ENCODE measurements around the gene JARID2. TPM values are rescaled to one million over a fixed set of nuclear protein-coding genes. Genes with fewer than 3 reads are reported as not detected.

Gene JARID2
- total RNA-seq, 2 experiments from 2014 or later, result 27.5 to 27.6 TPM

DNA sequence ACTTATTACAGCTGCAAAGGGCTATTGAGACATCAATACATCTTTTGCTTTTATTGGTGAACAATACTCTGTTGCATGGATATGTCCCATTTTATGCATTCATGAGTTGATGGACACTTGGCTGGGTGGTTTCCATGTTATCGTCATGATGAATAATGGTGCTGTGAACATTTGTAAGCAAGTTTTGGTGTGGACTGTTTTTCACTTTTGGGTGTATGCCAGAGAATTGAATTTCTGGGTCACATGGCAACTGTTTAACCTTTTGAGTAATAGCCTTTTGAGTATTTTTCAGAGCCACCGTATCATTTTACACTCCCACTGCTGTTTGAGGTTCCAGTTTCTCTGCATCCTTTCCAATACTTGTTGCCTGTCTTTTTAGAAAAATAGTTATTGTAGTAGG lies 107.0 kb downstream of the JARID2 start:
- ChIA-PET CTCF (no interaction called here), POLR2A (no interaction called here)
- Mint-ChIP-seq H3K4me3 (no peak overlapping the region), H3K27me3 (no peaks in the 10 kb centered on the region), H3K9me3 (no peaks in the 10 kb centered on the region), H3K36me3 (ENCODE audit: low read depth) (peaks cover 21% of the 10 kb centered on the region), H3K27ac (no peak overlapping the region), H3K4me1 (peaks cover 53% of the 10 kb centered on the region)
- DNase-seq, result no peak

DNA sequence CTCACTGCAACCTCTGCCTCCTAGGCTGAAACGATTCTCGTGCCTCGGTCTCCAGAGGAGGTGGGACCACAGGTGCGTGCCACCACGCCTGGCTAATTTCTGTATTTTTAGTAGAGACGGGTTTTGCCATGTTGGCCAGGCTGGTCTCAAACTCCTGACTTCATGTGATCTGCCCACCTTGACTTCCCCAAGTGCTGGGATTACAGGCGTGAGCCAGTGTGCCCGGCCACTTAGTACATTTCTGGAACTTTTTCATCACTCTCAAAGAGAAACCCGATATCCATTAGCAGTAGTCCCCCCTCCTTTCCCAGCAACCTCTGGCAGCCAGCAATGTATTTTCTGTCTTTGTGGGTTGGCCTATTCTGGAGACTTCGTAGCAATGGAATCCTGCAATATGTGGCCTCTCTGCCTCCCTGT lies 109.8 kb downstream of the JARID2 start:
- POLR2A ChIA-PET, result no interaction called here
- CTCF ChIA-PET, result no interaction called here
- Mint-ChIP-seq H3K9me3 (no peaks in the 10 kb centered on the region), H3K27me3 (no peaks in the 10 kb centered on the region), H3K36me3 (ENCODE audit: low read depth) (peaks cover 12% of the 10 kb centered on the region), H3K4me1 (peaks cover 49% of the 10 kb centered on the region), H3K4me3 (no peak overlapping the region), H3K27ac (no peak overlapping the region)
- DNase-seq, result no peak

DNA sequence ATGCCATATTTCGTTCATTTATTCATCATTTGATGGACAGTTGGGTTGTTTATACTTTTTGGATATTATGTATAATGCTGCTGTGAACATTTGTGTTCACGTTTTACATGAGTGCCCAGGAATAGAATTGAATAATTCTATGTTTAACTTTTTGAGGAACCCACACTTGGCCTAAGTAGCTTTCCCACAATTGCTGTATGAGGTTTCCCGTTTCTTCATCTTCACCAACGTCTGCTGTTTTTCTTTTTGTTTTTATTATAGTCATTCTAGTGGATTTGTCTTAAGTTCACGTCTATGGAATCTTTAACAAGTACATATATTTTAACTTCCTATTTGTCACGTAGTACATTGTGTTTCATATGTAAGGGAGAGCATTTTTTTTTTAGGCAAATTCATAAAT lies 110.3 kb downstream of the JARID2 start:
- no peak overlapping the region for H3K27ac Mint-ChIP-seq

DNA sequence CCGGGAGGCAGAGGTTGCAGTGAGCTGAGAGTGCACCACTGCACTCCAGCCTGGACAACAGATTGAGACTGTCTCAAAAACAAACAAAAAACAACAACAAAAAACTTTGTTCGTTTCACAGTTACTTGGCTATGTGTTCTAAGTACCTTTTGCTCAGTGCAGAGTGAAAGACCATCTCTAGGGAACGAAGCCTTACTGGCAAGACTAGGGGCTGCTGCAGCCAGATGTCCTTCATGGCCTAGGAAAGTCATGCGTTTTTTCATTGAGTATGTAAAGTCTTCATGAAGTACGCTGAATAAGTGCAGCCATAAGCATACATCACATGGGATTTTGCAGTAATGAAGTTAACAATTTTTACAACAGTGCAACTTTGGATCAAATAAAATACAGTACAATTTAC lies 111.1 kb downstream of the JARID2 start:
- peaks cover 42% of the 10 kb centered on the region for H3K4me1 Mint-ChIP-seq
- H3K27ac Mint-ChIP-seq, result no peak overlapping the region
- ChIA-PET POLR2A (no interaction called here), CTCF (no interaction called here)
- H3K27me3 Mint-ChIP-seq, result no peaks in the 10 kb centered on the region
- no peaks in the 10 kb centered on the region for H3K9me3 Mint-ChIP-seq
- DNase-seq, result no peak
- peaks cover 12% of the 10 kb centered on the region for H3K36me3 Mint-ChIP-seq (ENCODE audit: low read depth)
- no peak overlapping the region for H3K4me3 Mint-ChIP-seq

More for the DNA sequence above, 110.3 kb downstream of the JARID2 start:
- no peak overlapping the region for H3K4me3 Mint-ChIP-seq
- peaks cover 49% of the 10 kb centered on the region for H3K4me1 Mint-ChIP-seq
- no peak for DNase-seq
- CTCF ChIA-PET, result no interaction called here
- POLR2A ChIA-PET, result no interaction called here
- H3K9me3 Mint-ChIP-seq, result no peaks in the 10 kb centered on the region
- H3K36me3 Mint-ChIP-seq (ENCODE audit: low read depth), result peaks cover 12% of the 10 kb centered on the region
- no peaks in the 10 kb centered on the region for H3K27me3 Mint-ChIP-seq

DNA sequence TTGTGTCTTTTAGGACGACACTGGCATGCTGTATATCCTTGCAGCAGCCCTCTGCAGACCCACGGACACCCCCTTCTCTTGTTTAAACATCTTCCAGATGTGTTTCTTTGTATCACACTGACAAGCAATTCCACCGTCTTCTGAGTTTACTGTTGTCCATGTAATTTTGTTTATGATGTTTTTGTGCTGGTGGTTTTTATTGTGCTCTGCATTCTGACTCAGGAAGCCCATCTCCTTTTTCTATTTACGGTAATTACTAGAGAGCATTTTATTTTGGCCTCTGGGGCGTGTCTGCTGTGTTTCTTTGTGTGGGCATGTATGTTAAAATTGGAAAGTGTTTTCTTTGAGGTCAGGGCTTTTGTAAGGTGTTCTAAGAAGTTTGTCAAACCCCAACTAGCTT lies 111.9 kb downstream of the JARID2 start:
- Mint-ChIP-seq H3K4me1 (peaks cover 40% of the 10 kb centered on the region), H3K36me3 (ENCODE audit: low read depth) (peaks cover 12% of the 10 kb centered on the region), H3K27me3 (no peaks in the 10 kb centered on the region), H3K27ac (no peak overlapping the region), H3K4me3 (no peak overlapping the region), H3K9me3 (no peaks in the 10 kb centered on the region)
- DNase-seq, result no peak
- ChIA-PET POLR2A (no interaction called here), CTCF (no interaction called here)

DNA sequence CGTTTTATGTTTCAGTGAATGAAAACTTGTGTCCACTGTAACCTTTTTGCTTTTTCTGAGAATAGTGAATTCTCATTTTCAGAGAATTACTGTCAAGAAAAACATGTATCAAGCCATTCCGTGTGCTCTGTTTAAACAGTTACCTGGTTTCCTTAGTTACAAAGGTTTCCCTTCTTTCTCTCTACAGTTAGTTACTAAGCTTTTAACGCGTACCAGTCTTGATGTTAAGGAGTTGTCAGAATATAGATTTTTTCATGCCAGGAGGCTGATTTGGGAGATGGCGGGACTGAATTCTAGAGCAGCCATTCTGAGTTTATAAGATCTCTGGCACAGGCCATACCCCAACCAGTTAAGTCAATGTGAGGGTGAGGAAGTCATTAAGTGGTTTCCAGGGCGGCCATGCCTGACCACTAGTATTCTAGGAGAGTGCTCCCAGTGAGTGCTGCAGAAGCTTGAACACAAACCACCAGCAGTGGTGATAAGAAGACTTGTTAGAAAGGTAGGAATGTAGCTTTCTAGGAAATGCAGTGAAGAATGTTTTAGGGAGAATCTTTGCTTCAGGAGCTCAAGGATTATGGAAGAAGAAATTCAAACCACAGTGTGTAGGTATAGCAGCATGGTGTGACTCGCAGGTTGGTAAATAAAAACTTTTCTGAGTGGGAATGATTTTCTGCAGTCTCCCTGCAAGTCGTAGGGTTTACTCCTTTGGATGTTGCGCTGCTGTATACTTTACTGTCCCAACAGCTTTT lies 112.9 kb downstream of the JARID2 start:
- H3K4me3 Mint-ChIP-seq, result no peak overlapping the region
- H3K27ac Mint-ChIP-seq, result peak overlapping the region; percentile 16

DNA sequence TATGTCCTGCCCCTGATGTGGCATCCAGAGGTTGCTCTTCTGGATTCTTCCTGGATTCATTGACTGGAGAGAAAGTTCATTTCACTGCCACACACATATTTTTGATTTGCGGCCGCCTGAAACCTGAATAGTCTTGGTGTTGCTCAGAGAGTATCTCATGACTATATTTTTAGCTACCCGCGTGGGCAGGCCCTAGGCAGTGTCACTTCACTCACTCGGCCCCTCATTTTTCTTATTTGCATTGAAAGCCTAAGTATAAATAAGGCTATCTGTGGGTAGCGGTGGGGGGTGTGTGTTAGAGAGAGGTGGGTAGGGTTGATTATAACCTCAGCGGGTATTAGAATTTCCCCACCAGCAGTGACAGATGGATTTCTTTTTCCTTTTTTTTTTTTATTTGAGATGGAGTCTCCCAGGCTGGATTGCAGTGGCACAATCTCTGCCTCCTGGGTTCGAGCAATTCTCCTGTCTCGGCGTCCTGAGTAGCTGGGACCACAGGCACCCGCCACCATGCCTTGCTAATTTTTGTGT lies 113.5 kb downstream of the JARID2 start:
- H3K36me3 Mint-ChIP-seq (ENCODE audit: low read depth), result peaks cover 12% of the 10 kb centered on the region
- ChIA-PET CTCF (interaction anchor here (0.5 to 0.8 kb wide), 4 partner anchors 9 to 1524 kb away, joined by 3 to 5 read pairs (median 3); no protein-coding TSS in a partner anchor), POLR2A (no interaction called here)
- H3K4me1 Mint-ChIP-seq, result peaks cover 29% of the 10 kb centered on the region
- H3K9me3 Mint-ChIP-seq, result no peaks in the 10 kb centered on the region
- no peaks in the 10 kb centered on the region for H3K27me3 Mint-ChIP-seq
- DNase-seq, result no peak
- peak overlapping the region; percentile 47 for H3K27ac Mint-ChIP-seq
- no peak overlapping the region for H3K4me3 Mint-ChIP-seq

More for the DNA sequence above, 112.9 kb downstream of the JARID2 start:
- ChIA-PET POLR2A (no interaction called here), CTCF (interaction anchor here (0.5 to 0.8 kb wide), 3 partner anchors 9 to 1523 kb away, joined by 3 to 5 read pairs (median 3); no protein-coding TSS in a partner anchor)
- no peaks in the 10 kb centered on the region for H3K27me3 Mint-ChIP-seq
- H3K36me3 Mint-ChIP-seq (ENCODE audit: low read depth), result peaks cover 12% of the 10 kb centered on the region
- H3K9me3 Mint-ChIP-seq, result no peaks in the 10 kb centered on the region
- H3K4me1 Mint-ChIP-seq, result peaks cover 36% of the 10 kb centered on the region
- no peak for DNase-seq

DNA sequence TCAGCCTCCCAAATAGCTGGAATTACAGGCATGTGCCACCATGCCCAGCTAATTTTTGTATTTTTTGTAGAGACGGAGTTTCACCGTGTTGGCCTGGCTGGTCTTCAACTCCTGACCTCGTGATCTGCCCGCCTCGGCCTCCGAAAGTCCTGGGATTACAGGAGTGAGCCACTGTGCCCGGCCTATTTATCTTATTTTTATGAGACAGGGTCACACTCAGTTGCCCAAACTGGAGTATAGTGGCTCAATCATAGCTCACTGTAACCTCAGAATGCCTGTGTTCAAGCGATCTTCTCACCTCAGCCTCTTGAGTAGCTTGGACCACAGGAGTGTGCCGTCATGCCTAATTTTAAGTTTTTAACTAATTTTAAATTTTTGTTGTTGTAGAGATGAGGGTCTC lies 114.4 kb downstream of the JARID2 start:
- no peak overlapping the region for H3K27ac Mint-ChIP-seq
- ChIA-PET POLR2A (interaction anchor here (0.5 kb wide), 1 partner anchor 830 kb away, joined by 4 read pairs; no protein-coding TSS in a partner anchor), CTCF (interaction anchor here (0.7 kb wide), 1 partner anchor 11 kb away, joined by 3 read pairs; no protein-coding TSS in a partner anchor)
- H3K4me1 Mint-ChIP-seq, result peaks cover 30% of the 10 kb centered on the region
- H3K27me3 Mint-ChIP-seq, result no peaks in the 10 kb centered on the region
- H3K36me3 Mint-ChIP-seq (ENCODE audit: low read depth), result peaks cover 13% of the 10 kb centered on the region
- DNase-seq, result no peak
- no peaks in the 10 kb centered on the region for H3K9me3 Mint-ChIP-seq
- H3K4me3 Mint-ChIP-seq, result no peak overlapping the region

DNA sequence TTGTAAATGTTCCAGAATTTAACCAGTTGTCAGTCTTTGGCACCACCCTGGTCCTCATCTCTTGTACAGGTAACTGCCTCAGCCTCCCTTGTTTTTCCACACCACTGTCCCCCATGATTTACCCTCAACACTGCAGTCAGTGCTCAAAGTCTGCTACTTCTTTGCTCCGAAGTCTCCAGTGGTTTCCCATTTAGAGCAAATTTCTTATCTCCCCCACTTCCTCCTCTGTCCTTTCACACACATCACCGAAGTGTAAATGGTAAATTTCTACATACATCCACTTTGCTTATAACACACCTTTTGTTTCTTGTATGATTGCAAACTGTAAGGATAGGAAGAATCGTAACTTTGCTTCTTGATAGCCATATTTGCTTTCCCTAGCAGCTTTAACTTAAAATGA lies 115.3 kb downstream of the JARID2 start:
- POLR2A ChIA-PET, result no interaction called here
- peaks cover 13% of the 10 kb centered on the region for H3K36me3 Mint-ChIP-seq (ENCODE audit: low read depth)
- H3K9me3 Mint-ChIP-seq, result no peaks in the 10 kb centered on the region
- H3K27ac Mint-ChIP-seq, result no peak overlapping the region
- H3K4me1 Mint-ChIP-seq, result peaks cover 39% of the 10 kb centered on the region
- no peak for DNase-seq
- no peaks in the 10 kb centered on the region for H3K27me3 Mint-ChIP-seq
- no peak overlapping the region for H3K4me3 Mint-ChIP-seq
- CTCF ChIA-PET, result interaction anchor here (0.8 kb wide), 1 partner anchor 120 kb away, joined by 4 read pairs; no protein-coding TSS in a partner anchor

DNA sequence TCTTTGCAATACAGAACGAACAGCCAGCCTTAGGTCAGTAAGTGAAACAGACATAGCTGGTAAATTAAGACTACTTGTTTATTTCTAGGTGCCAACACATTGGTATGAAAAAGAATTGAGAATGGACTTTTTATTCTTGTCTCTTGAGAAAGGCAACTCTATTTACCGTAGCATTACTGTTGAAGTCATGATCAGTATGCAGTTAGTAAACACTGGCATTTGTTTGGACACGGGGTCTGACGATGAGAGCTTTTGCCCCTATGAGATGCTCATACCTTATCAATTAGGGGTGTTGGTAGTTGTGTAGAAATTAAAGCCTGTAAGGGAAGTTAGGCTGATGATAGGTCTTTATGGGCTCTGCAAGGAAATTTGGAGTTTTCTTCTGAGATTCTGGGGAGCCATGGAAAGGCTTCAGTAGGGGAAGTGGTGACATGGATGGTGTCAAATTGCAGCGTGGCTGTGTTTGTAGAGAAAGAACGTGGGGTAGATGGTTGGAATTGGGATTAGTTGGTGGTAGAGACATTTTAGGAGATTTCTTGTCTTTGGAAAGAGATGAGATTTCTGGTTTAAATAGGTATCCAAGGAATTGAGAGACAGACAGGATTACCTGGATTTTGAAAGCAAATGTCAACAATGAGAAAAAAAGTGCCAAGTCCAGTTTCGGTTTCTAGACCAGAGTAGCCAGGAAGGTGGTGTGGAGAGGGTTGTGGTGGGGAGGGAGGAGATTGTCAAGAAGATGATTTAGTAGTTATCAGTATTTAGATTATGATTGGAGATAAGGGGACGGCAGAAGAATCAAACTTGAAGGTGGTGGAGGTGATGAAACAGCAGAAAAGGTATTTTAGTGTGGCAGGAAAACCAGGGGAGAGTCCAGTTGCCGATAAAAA lies 116.6 kb downstream of the JARID2 start:
- Mint-ChIP-seq H3K4me1 (peaks cover 43% of the 10 kb centered on the region), H3K27ac (no peak overlapping the region), H3K27me3 (no peaks in the 10 kb centered on the region), H3K36me3 (ENCODE audit: low read depth) (peaks cover 12% of the 10 kb centered on the region), H3K9me3 (no peaks in the 10 kb centered on the region), H3K4me3 (no peak overlapping the region)
- DNase-seq, result no peak
- ChIA-PET CTCF (no interaction called here), POLR2A (interaction anchor here (0.6 kb wide), 1 partner anchor 13 kb away, joined by 3 read pairs; no protein-coding TSS in a partner anchor)

DNA sequence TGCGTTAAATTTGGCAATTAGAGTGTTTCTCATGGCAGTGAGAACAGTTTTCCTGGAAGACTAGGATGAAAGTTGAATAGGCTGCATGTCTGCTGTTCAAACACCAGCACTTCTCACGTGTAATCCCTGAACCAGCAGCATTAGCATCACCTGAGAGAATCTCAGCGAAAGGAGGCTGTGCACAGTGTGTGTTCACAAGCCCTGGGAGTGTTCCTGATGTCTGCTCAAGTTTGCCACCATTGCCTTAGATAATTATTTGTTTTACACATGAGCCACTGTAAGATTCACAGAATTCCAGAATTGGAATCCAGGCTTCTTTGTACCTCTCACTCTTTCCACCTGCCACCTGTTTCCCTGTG lies 117.3 kb downstream of the JARID2 start:
- Mint-ChIP-seq H3K36me3 (ENCODE audit: low read depth) (peaks cover 14% of the 10 kb centered on the region), H3K4me1 (peaks cover 44% of the 10 kb centered on the region), H3K9me3 (no peaks in the 10 kb centered on the region), H3K27ac (no peak overlapping the region), H3K4me3 (no peak overlapping the region), H3K27me3 (no peaks in the 10 kb centered on the region)
- ChIA-PET CTCF (no interaction called here), POLR2A (no interaction called here)
- DNase-seq, result no peak

DNA sequence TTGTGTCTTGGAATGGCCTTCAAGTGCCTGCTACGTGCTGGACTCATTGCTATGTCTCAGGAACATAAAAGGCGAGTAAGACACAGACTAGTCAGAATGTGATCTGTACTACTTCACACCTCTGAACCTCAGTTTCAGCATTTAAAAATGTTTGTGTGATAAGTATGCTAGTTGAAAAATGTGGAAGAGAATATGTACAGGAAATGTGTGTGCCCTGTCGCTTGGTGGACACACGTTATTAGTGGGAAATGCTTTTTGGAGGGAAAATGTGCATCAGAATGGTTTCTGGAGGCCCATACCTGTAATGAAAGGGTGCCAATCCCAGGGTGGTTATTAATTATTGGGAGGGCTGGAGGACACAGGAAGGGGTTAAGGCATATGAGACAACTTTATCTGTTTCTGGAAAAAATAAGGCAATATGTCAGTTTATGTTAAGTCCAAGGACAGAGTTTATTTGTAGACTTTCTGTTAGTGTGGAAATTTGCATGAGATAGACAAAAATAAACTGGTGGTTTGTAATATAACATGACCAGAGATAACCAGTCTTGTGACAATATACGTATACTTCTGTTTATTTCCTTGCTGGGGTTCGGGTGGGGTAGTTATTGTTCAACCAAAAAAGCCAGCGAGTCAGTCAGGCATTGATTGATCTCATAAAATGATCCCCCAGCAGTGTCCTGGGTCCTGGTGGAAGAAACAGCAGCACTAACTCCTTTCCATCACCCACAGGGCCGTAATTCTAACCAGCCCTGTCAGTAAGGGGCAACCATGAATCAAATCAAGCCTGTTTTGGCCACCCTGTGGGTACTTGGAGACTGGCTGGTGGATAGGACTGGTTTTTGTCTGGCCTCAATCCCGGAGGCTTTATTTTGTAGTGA lies 117.9 kb downstream of the JARID2 start:
- Mint-ChIP-seq H3K27me3 (no peaks in the 10 kb centered on the region), H3K4me3 (no peak overlapping the region), H3K36me3 (ENCODE audit: low read depth) (peaks cover 17% of the 10 kb centered on the region), H3K4me1 (peaks cover 44% of the 10 kb centered on the region), H3K27ac (no peak overlapping the region), H3K9me3 (no peaks in the 10 kb centered on the region)
- DNase-seq, result no peak
- CTCF ChIA-PET, result no interaction called here
- POLR2A ChIA-PET, result no interaction called here

Measured in activated CD4-positive, alpha-beta T cell treated with anti-CD3 and anti-CD28 coated beads, Interleukin-2, amount 10 ng/mL, durations not matched to agents 7 days and 5 days (primary cell).